ENCODE measurements around the gene CFD.

DNA sequence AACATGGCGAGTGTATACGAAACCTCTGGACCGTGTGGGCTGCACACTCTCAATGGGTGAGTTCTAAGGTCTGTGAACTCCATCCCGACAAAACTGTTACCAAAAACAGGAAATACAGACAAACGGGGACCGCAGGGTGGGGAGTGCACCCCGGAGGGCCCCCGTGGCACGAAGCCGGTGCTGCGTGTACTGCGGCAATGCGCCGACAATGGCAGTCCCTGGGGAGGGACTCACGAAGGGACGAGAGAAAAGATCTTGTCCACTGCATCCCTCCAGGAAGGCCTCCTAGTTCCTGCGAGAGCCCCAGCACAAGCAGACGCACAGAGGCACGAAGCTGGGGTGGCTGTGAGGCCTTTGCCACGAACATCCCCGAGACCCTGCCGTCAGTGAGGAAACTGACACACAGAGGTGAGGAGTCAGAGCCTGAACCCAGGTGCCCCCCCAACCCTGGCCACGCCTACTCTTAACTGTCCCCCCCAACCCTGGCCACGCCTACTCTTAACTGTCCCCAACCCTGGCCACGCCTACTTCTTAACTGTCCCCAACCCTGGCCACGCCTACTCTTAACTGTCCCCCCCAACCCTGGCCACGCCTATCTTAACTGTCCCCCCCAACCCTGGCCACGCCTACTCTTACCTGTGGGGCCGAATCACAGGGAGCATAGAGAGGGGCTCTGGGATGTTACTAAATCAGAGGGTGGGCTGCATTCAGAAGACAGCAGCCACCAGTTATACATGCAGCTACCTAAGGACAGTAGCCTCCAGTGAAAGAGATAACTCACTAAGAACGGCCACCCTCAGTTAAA, 29.3 kb downstream of the CFD start:
- TF ChIP-seq, protein P1, sequence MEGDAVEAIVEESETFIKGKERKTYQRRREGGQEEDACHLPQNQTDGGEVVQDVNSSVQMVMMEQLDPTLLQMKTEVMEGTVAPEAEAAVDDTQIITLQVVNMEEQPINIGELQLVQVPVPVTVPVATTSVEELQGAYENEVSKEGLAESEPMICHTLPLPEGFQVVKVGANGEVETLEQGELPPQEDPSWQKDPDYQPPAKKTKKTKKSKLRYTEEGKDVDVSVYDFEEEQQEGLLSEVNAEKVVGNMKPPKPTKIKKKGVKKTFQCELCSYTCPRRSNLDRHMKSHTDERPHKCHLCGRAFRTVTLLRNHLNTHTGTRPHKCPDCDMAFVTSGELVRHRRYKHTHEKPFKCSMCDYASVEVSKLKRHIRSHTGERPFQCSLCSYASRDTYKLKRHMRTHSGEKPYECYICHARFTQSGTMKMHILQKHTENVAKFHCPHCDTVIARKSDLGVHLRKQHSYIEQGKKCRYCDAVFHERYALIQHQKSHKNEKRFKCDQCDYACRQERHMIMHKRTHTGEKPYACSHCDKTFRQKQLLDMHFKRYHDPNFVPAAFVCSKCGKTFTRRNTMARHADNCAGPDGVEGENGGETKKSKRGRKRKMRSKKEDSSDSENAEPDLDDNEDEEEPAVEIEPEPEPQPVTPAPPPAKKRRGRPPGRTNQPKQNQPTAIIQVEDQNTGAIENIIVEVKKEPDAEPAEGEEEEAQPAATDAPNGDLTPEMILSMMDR (IDR thresholded peaks at IDR 0.05) = no peak
- no peak for TF ChIP-seq POLR2A (IDR thresholded peaks at IDR 0.05)
